SK-N-SH treated with all-trans-retinoic acid at 6 μM for 48 hours (cell line): ENCODE results near the gene MOK.
A peak's percentile ranks its signal among the peaks of the same experiment; 100 is the strongest.

Source experiments
- ATAC-seq: fragments of 200-7000 bp; cut with Tn5 transposase; 3 replicates; pipeline ENCODE4 v1.9.1; 2020; ENCODE audit warnings: mild to moderate bottlenecking, moderate library complexity
- ARNTL ChIP-seq: fragments of 450-650 bp; formaldehyde crosslinking; IDR thresholded peaks from 2 replicates; pipeline ENCODE4 v1.5.0; 2020; ENCODE audit warnings: low read depth, mild to moderate bottlenecking, moderate library complexity, borderline replicate concordance
- BACH2 ChIP-seq: fragments of 250-450 bp; sonication (Bioruptor Pico); IDR thresholded peaks from 2 replicates; pipeline ENCODE4 v1.9.0; 2021; ENCODE audit warnings: mild to moderate bottlenecking, borderline replicate concordance
- CSDC2 ChIP-seq: fragments of 250-450 bp; sonication (Bioruptor Pico); IDR thresholded peaks from 2 replicates; pipeline ENCODE4 v1.5.0; 2020; ENCODE audit warnings: mild to moderate bottlenecking, moderate library complexity
- ESRRG ChIP-seq: fragments of 250-450 bp; sonication (Bioruptor Pico); IDR thresholded peaks from 2 replicates; pipeline ENCODE4 v1.6.1; 2021; ENCODE audit warnings: mild to moderate bottlenecking
- GLIS3 ChIP-seq: fragments of 250-450 bp; sonication (Bioruptor Pico); IDR thresholded peaks from 2 replicates; pipeline ENCODE4 v1.5.0; 2020; ENCODE audit warnings: mild to moderate bottlenecking, moderate library complexity
- ISL1 ChIP-seq: fragments of 250-450 bp; sonication (Bioruptor Pico); IDR thresholded peaks from 2 replicates; pipeline ENCODE4 v2.1.2; 2022; ENCODE audit warnings: mild to moderate bottlenecking, moderate library complexity
- RARB ChIP-seq: fragments of 250-450 bp; sonication (Bioruptor Pico); IDR thresholded peaks from 2 replicates; pipeline ENCODE4 v1.8.0; 2021; ENCODE audit warnings: mild to moderate bottlenecking, moderate library complexity
- SNAI2 ChIP-seq: fragments of 250-450 bp; sonication (Bioruptor Pico); IDR thresholded peaks from 2 replicates; pipeline ENCODE4 v1.5.0; 2020; ENCODE audit warnings: mild to moderate bottlenecking, moderate library complexity
- TCF4 ChIP-seq: fragments of 250-450 bp; sonication (Bioruptor Pico); IDR thresholded peaks from 2 replicates; pipeline ENCODE4 v1.8.0; 2021; ENCODE audit warnings: mild to moderate bottlenecking, moderate library complexity, borderline replicate concordance
- ZC3H10 ChIP-seq: fragments of 250-450 bp; sonication (Bioruptor Pico); IDR thresholded peaks from 2 replicates; pipeline ENCODE4 v1.5.1; 2021; ENCODE audit warnings: mild to moderate bottlenecking, moderate library complexity
- ZFP3 ChIP-seq: fragments of 250-450 bp; sonication (Bioruptor Pico); IDR thresholded peaks from 2 replicates; pipeline ENCODE4 v1.5.0; 2020; ENCODE audit warnings: mild to moderate bottlenecking, moderate library complexity
- ZFP30 ChIP-seq: fragments of 450-650 bp; formaldehyde crosslinking; IDR thresholded peaks from 2 replicates; pipeline ENCODE4 v1.5.0; 2022; ENCODE audit warnings: mild to moderate bottlenecking, moderate library complexity
- ZNF565 ChIP-seq: fragments of 450-650 bp; formaldehyde crosslinking; conservative IDR thresholded peaks from 2 replicates; pipeline ENCODE4 v1.5.0; 2020; ENCODE audit warnings: low read depth, mild to moderate bottlenecking, moderate library complexity
- ZNF70 ChIP-seq: fragments of 450-650 bp; formaldehyde crosslinking; IDR thresholded peaks from 2 replicates; pipeline ENCODE4 v1.5.0; 2020; ENCODE audit warnings: mild to moderate bottlenecking, moderate library complexity
- TF ChIP-seq, protein P1 (sequence below): fragments of 250-450 bp; sonication (Bioruptor Pico); IDR thresholded peaks from 2 replicates; pipeline ENCODE4 v1.8.0; 2021; ENCODE audit warnings: low read depth, mild to moderate bottlenecking, moderate library complexity, borderline replicate concordance
- TF ChIP-seq, protein P2 (sequence below): fragments of 250-450 bp; sonication (Bioruptor Pico); IDR thresholded peaks from 2 replicates; pipeline ENCODE4 v1.5.1; 2020; ENCODE audit warnings: low read depth, mild to moderate bottlenecking, moderate library complexity
- TF ChIP-seq, protein P3 (sequence below): fragments of 250-450 bp; sonication (Bioruptor Pico); IDR thresholded peaks from 2 replicates; pipeline ENCODE4 v1.5.0; 2020; ENCODE audit warnings: mild to moderate bottlenecking, moderate library complexity
- TF ChIP-seq, protein P4 (sequence below): fragments of 250-450 bp; sonication (Bioruptor Pico); IDR thresholded peaks from 2 replicates; pipeline ENCODE4 v1.5.1; 2021; ENCODE audit warnings: mild to moderate bottlenecking, moderate library complexity

The MOK gene

DNA sequence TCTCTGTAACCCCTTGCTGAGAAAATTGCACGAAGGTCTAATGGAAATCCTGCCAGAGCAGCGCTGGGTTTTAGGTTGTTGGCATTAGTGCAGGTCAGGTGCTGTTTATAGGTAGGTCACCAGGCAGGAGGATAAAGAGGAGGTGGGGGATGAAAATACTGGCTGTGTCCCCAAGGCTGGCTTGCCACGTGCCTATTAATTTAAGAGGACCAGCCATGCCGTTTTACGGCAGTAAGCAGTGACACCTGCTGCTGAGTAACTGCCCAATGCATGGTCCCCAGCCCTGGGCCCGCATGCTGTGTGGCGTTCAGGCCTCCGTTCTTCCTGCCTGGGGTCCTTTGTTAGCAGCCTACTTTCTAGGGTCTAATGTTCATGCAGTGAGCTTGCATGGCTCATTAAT is 98.0 kb downstream of the MOK start (continued):
- TF ChIP-seq, protein P1, sequence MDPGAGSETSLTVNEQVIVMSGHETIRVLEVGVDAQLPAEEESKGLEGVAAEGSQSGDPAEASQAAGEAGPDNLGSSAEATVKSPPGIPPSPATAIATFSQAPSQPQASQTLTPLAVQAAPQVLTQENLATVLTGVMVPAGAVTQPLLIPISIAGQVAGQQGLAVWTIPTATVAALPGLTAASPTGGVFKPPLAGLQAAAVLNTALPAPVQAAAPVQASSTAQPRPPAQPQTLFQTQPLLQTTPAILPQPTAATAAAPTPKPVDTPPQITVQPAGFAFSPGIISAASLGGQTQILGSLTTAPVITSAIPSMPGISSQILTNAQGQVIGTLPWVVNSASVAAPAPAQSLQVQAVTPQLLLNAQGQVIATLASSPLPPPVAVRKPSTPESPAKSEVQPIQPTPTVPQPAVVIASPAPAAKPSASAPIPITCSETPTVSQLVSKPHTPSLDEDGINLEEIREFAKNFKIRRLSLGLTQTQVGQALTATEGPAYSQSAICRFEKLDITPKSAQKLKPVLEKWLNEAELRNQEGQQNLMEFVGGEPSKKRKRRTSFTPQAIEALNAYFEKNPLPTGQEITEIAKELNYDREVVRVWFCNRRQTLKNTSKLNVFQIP (CRISPR knock-in tag), result no peak
- TF ChIP-seq, protein P2, sequence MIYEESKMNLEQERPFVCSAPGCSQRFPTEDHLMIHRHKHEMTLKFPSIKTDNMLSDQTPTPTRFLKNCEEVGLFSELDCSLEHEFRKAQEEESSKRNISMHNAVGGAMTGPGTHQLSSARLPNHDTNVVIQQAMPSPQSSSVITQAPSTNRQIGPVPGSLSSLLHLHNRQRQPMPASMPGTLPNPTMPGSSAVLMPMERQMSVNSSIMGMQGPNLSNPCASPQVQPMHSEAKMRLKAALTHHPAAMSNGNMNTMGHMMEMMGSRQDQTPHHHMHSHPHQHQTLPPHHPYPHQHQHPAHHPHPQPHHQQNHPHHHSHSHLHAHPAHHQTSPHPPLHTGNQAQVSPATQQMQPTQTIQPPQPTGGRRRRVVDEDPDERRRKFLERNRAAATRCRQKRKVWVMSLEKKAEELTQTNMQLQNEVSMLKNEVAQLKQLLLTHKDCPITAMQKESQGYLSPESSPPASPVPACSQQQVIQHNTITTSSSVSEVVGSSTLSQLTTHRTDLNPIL (CRISPR knock-in tag), result no peak
- TF ChIP-seq, all 23 proteins: peak for 0

DNA sequence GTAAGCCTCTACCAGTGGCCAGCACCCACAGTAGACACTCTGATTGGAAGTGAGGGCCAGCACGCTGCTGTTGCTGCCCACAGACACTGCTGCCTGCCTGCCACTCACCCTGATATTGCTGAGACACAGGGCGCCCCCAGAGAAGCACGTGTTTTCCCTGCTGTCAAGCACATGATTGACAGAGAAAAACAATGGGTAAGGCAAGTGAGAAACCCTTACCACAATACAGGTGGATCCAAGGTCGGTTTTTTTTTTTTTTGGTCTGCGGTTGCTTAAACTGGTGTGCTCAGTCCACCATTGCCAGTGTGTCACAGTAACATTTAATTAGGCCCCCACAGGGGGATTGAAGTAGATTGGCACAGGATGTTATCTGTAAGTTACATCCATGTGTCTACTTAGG is 99.4 kb downstream of the MOK start:
- TF ChIP-seq ISL1 (CRISPR knock-in tag) (no peak), CSDC2 (CRISPR knock-in tag) (no peak), BACH2 (CRISPR knock-in tag) (no peak)
- no peak for ATAC-seq

DNA sequence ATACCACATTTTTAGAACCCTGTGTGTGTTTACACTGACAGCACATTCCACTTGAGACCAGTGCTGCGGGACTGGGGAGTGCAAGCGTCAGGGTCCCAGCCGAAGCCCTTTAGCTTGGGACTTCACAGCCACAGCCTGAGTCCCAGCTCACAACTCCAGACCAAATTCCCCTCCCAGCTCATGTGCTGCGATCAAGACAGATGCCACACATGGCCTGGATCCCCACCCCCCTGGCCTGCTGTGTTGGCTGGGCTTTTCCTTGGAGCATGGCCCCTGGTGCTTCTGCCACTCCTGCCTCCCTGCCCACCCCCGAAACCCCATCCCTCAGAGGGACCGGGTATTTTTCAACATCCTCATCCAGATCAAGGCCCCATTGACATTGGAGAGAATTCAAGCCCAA is 101.6 kb downstream of the MOK start:
- TF ChIP-seq ZNF70 (CRISPR knock-in tag) (peak; percentile 85), BACH2 (CRISPR knock-in tag) (no peak), ZC3H10 (no peak)
- TF ChIP-seq, protein P3, sequence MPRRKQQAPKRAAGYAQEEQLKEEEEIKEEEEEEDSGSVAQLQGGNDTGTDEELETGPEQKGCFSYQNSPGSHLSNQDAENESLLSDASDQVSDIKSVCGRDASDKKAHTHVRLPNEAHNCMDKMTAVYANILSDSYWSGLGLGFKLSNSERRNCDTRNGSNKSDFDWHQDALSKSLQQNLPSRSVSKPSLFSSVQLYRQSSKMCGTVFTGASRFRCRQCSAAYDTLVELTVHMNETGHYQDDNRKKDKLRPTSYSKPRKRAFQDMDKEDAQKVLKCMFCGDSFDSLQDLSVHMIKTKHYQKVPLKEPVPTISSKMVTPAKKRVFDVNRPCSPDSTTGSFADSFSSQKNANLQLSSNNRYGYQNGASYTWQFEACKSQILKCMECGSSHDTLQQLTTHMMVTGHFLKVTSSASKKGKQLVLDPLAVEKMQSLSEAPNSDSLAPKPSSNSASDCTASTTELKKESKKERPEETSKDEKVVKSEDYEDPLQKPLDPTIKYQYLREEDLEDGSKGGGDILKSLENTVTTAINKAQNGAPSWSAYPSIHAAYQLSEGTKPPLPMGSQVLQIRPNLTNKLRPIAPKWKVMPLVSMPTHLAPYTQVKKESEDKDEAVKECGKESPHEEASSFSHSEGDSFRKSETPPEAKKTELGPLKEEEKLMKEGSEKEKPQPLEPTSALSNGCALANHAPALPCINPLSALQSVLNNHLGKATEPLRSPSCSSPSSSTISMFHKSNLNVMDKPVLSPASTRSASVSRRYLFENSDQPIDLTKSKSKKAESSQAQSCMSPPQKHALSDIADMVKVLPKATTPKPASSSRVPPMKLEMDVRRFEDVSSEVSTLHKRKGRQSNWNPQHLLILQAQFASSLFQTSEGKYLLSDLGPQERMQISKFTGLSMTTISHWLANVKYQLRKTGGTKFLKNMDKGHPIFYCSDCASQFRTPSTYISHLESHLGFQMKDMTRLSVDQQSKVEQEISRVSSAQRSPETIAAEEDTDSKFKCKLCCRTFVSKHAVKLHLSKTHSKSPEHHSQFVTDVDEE (CRISPR knock-in tag), result no peak
- no peak for ATAC-seq

DNA sequence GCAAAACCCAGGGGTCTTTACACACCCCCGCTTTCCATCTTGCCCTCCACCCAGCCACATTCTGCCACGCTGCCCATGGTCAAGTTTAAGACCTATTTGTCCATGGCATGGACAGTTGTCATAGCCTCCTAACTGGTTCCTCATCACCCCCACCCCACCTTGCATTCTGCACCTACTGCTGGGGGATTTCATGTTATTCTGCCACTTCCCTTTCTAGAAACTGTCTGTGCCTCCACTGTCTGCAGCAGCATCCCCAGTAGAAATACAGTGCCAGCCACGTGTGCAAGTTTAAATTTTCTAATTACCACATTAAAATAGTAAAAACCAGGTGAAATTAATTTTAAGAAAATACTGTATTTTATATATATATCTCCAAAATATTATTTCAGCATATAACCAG is 102.0 kb downstream of the MOK start:
- no peak for ATAC-seq
- TF ChIP-seq TCF4 (CRISPR knock-in tag) (no peak), ZFP30 (CRISPR knock-in tag) (no peak), ISL1 (CRISPR knock-in tag) (no peak), RARB (CRISPR knock-in tag) (no peak), SNAI2 (CRISPR knock-in tag) (no peak), ESRRG (no peak), ZNF565 (CRISPR knock-in tag) (no peak), GLIS3 (CRISPR knock-in tag) (no peak), ARNTL (no peak), ZFP3 (no peak), CSDC2 (CRISPR knock-in tag) (no peak), BACH2 (CRISPR knock-in tag) (no peak)
- TF ChIP-seq, protein P3 (CRISPR knock-in tag), result no peak
- TF ChIP-seq, protein P4, sequence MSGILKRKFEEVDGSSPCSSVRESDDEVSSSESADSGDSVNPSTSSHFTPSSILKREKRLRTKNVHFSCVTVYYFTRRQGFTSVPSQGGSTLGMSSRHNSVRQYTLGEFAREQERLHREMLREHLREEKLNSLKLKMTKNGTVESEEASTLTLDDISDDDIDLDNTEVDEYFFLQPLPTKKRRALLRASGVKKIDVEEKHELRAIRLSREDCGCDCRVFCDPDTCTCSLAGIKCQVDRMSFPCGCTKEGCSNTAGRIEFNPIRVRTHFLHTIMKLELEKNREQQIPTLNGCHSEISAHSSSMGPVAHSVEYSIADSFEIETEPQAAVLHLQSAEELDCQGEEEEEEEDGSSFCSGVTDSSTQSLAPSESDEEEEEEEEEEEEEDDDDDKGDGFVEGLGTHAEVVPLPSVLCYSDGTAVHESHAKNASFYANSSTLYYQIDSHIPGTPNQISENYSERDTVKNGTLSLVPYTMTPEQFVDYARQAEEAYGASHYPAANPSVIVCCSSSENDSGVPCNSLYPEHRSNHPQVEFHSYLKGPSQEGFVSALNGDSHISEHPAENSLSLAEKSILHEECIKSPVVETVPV (CRISPR knock-in tag), result no peak
- TF ChIP-seq, protein P2 (CRISPR knock-in tag), result no peak
- TF ChIP-seq, all 23 proteins: peak for 0
